OCI-LY3 (cell line): ENCODE data around the gene SLC16A4.
A peak's percentile ranks its signal among the peaks of the same experiment; 100 is the strongest.
"Not testable (repeated sequence)": the region's sequence is repeated elsewhere in the genome, so short reads cannot be mapped to it uniquely, and the experiment has no call there.

Source experiments
- H2AFZ ChIP-seq: fragments of 200-600, 300-600 bp; shearing (Covaris generic); 2 replicates; pipeline ENCODE4 v1.6.0; 2014; ENCODE audit warnings: antibody characterized with exemption, low read depth, low read length
- H3K27ac ChIP-seq: fragments of 200-600, 300-600 bp; sonication (generic); 2 replicates; pipeline ENCODE4 v1.5.1; 2014; ENCODE audit warnings: mild to moderate bottlenecking, low read length, moderate library complexity, mixed read lengths
- H3K27me3 ChIP-seq: fragments of 200-600, 300-600 bp; sonication (generic); 2 replicates; pipeline ENCODE4 v1.6.1; 2014; ENCODE audit warnings: low read depth, low read length, mixed read lengths
- H3K36me3 ChIP-seq: fragments of 200-600, 300-600 bp; sonication (generic); replicated peaks from 2 replicates; pipeline ENCODE3; 2014; ENCODE audit warnings: low read depth, low read length, mixed read lengths
- H3K4me1 ChIP-seq: fragments of 300-600, 200-600 bp; sonication (generic); 2 replicates; pipeline ENCODE4 v1.6.1; 2014; ENCODE audit warnings: low read length, mixed read lengths
- H3K4me2 ChIP-seq: fragments of 200-600, 300-600 bp; sonication (generic); 2 replicates; pipeline ENCODE4 v1.6.1; 2014; ENCODE audit warnings: low read length, mixed read lengths
- H3K4me3 ChIP-seq: fragments of 300-600, 200-600 bp; sonication (generic); 2 replicates; pipeline ENCODE4 v1.5.1; 2014; ENCODE audit warnings: antibody characterized with exemption, mild to moderate bottlenecking, low read length, moderate library complexity
- H3K79me2 ChIP-seq: fragments of 300-600, 200-600 bp; shearing (Covaris generic); 2 replicates; pipeline ENCODE4 v1.6.1; 2014; ENCODE audit warnings: mild to moderate bottlenecking, low read length, mixed read lengths
- H3K9ac ChIP-seq: fragments of 300-600, 200-600 bp; shearing (Covaris generic); 2 replicates; pipeline ENCODE4 v1.6.0; 2014; ENCODE audit warnings: mild to moderate bottlenecking, low read length, moderate library complexity
- H3K9me3 ChIP-seq: fragments of 200-600, 300-600 bp; shearing (Covaris generic); 2 replicates; pipeline ENCODE4 v1.6.1; 2014; ENCODE audit warnings: low read length, mixed read lengths; ENCODE audit not compliant: insufficient read depth
- H4K20me1 ChIP-seq: fragments of 200-600, 300-600 bp; sonication (generic); 2 replicates; pipeline ENCODE4 v1.6.1; 2016; ENCODE audit warnings: low read length, mixed read lengths; ENCODE audit not compliant: insufficient read depth
- CTCF ChIP-seq: fragments of 200-600, 300-600 bp; sonication (generic); IDR thresholded peaks from 2 replicates; pipeline ENCODE4 v1.5.1; 2014; ENCODE audit warnings: antibody characterized with exemption, low read length, low read depth
- EZH2phosphoT487 ChIP-seq: fragments of 200-600 bp; shearing (Covaris generic); IDR thresholded peaks from 2 replicates; pipeline ENCODE4 v1.6.1; 2018; ENCODE audit warnings: antibody characterized with exemption, mixed run types, low read depth

The SLC16A4 gene

DNA sequence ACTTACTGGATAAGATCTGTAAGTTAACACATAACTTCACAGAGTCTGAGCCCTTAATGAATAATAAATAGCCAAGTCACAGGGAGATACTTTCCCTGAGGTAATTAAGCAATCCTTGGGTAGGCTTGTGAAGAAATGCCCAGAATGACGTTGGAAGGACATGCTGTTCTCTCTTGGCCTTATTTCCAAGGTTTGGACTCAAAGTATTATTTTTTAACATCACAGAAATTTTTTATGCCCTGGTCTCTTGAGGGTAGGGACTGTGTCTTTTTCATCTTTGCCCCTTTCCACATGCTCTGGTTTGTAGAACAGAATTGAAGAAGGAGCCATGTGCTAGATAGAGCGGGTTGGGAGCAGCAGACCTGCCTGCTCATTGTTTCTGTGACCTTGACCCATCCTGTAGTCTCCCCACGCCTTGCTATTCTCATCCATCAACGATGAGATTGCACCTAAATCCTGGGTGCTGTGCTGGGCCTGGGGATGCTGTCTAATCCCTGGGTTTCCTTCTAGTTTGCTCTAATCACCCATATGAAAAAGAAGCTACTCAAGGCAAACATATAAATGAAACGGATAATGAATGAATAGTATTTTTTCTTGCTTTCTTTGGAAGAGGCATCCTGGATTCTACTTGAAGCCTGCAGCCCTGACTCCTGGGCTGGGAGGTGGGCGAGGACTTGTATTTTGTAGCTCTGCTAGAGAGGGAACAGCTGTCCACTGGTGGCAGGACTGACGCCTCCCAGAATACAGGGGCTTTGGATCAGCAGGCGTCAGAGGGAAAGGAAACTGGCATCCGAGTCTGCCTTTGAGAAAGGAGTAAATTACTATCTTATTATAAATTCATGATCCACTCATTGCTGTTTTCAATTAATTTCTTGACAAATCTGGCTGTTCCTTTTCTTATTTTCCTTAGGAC, 34.1 kb upstream of the SLC16A4 start:
- Histone ChIP-seq H3K4me1 (no peaks in the 10 kb centered on the region), H3K36me3 (no peaks in the 10 kb centered on the region), H3K4me3 (no peak overlapping the region), H3K4me2 (no peak overlapping the region), H4K20me1 (no peaks in the 10 kb centered on the region), H3K27me3 (no peaks in the 10 kb centered on the region), H3K79me2 (no peaks in the 10 kb centered on the region), H3K27ac (no peak overlapping the region), H2AFZ (no peak overlapping the region), H3K9ac (no peak overlapping the region), H3K9me3 (no peaks in the 10 kb centered on the region)
- no peak for TF ChIP-seq CTCF
- TF ChIP-seq EZH2phosphoT487 = no peak

- Histone ChIP-seq H3K27me3 (no peaks in the 10 kb centered on the region), H3K4me3 (no peak overlapping the region), H2AFZ (no peak overlapping the region), H3K9ac (no peak overlapping the region), H3K27ac (no peak overlapping the region), H3K79me2 (no peaks in the 10 kb centered on the region), H3K4me2 (no peak overlapping the region), H3K4me1 (no peaks in the 10 kb centered on the region), H4K20me1 (no peaks in the 10 kb centered on the region), H3K9me3 (no peaks in the 10 kb centered on the region), H3K36me3 (no peaks in the 10 kb centered on the region)
- TF ChIP-seq EZH2phosphoT487 = no peak
- no peak for TF ChIP-seq CTCF
Measured at GRCh38 chr1:110420874-110421793, 30.3 kb upstream of the SLC16A4 start.

GRCh38 chr1:110420023-110420662, 29.3 kb upstream of the SLC16A4 start:
- no peaks in the 10 kb centered on the region for H4K20me1 ChIP-seq
- no peak overlapping the region for H3K27ac ChIP-seq
- no peak overlapping the region for H3K4me2 ChIP-seq
- H2AFZ ChIP-seq = no peak overlapping the region
- no peaks in the 10 kb centered on the region for H3K4me1 ChIP-seq
- H3K4me3 ChIP-seq = no peak overlapping the region
- TF ChIP-seq EZH2phosphoT487 (no peak), CTCF (no peak)
- H3K9me3 ChIP-seq = no peaks in the 10 kb centered on the region
- H3K27me3 ChIP-seq = no peaks in the 10 kb centered on the region
- no peaks in the 10 kb centered on the region for H3K79me2 ChIP-seq
- no peaks in the 10 kb centered on the region for H3K36me3 ChIP-seq
- no peak overlapping the region for H3K9ac ChIP-seq

DNA sequence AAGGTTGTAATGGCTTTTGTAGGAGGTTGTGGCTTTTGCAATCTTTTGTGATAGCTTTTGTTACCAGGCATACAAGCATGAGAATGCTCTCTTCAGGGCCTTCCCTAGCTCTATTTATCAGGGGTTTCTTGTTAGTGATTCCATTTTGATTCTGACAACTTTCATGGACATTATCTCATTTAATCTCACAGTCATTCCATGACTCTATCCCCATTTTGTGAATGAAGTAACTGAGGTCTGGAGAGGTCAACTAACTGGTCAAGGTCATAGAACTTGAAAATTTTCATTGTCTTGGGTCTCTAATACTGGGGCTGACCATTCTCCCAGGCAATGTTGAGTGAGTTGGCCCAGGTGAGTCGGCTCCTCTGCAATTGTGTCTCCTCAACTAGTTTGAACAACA, 27.9 kb upstream of the SLC16A4 start:
- Histone ChIP-seq H4K20me1 (no peaks in the 10 kb centered on the region), H3K4me2 (no peak overlapping the region), H3K27ac (no peak overlapping the region), H3K9ac (no peak overlapping the region), H3K4me3 (no peak overlapping the region), H3K27me3 (no peaks in the 10 kb centered on the region), H2AFZ (no peak overlapping the region), H3K9me3 (no peaks in the 10 kb centered on the region), H3K36me3 (no peaks in the 10 kb centered on the region), H3K79me2 (no peaks in the 10 kb centered on the region), H3K4me1 (peaks cover 3% of the 10 kb centered on the region)
- TF ChIP-seq CTCF (no peak), EZH2phosphoT487 (no peak)

DNA sequence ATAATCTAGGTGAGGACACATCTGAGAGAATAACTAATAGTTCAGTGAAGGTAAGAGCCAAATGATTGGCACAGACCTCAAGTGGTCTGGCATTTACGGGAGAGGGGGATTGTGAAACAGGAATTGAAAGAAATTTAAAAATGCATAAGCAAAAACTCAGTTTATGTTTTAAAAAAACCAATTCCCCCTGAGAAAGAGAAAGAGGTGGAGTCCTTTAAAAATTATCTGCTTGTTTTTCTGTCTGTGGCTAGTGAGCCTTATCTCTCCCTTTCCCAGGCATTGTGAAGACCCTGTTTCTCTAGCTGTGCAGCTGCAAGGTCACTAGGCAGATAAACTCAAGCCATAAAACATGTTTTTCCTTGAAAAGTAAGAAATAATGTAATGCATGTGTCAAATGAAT, 22.2 kb upstream of the SLC16A4 start:
- H2AFZ ChIP-seq, H4K20me1 ChIP-seq: not testable (repeated sequence)

More for the DNA sequence above, 22.2 kb upstream of the SLC16A4 start:
- H3K79me2 ChIP-seq, H3K9ac ChIP-seq, H3K9me3 ChIP-seq, H3K36me3 ChIP-seq, H3K27me3 ChIP-seq: not testable (repeated sequence)
- H3K4me2 ChIP-seq = peak overlapping the region; percentile 64
- peak overlapping the region; percentile 21; the same call in 1 of the 2 replicates for H3K27ac ChIP-seq
- H3K4me1 ChIP-seq = peaks cover 18% of the 10 kb centered on the region
- 0 out of 2 replicates have a peak overlapping the region, but pooled peaks have one; percentile 19 for H3K4me3 ChIP-seq
